GM12892 (cell line): ENCODE results near the gene SNRNP25.

Experiments
- POLR2AphosphoS5 ChIP-seq: IDR thresholded peaks from 2 replicates; pipeline ENCODE4 v1.6.1; 2011; ENCODE audit warnings: low read depth, low read length, control low read depth
- TAF1 ChIP-seq: IDR thresholded peaks from 2 replicates; pipeline ENCODE4 v1.6.1; 2011; ENCODE audit warnings: low read depth, mild to moderate bottlenecking, control low read depth, low read length, borderline replicate concordance

DNA sequence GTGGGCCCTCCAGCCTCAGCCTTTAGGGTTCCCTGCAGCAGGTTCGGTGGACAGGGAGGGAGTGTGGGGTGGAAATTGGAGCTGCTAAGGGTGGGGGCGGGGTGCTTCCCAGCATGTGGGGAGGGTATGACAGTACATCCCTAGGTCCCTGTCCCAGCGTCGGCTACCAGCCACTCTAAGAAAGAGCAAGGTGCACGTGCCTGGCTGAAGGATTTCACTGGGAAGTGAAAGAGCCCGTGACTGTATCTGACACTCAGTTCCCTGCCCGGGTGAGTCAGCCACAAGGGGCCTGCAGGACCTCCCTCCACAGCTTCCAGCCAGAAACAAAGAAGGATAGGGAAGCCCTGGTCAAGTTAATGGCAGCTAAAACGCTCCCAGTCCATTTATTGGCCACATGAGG, 4.1 kb downstream of the SNRNP25 start:
- no peak for TF ChIP-seq POLR2AphosphoS5
- no peak for TF ChIP-seq TAF1
